IPS DF 6.9 (cell line): ENCODE results near the gene MND1.

Source experiments
- DNase-seq: peaks from one replicate; pipeline ENCODE4 v3.0.0-alpha.2; 2013; ENCODE audit warnings: low read depth, low spot score
- H3K27ac ChIP-seq: one replicate; pipeline ENCODE4 v1.5.1; 2013; ENCODE audit warnings: low read length, control low read depth
- H3K27me3 ChIP-seq: 2 replicates; pipeline ENCODE4 v1.6.1; 2013; ENCODE audit warnings: mild to moderate bottlenecking, low read length; ENCODE audit not compliant: control insufficient read depth, insufficient read depth
- H3K36me3 ChIP-seq: 2 replicates; pipeline ENCODE4 v1.6.1; 2013; ENCODE audit warnings: low read length; ENCODE audit not compliant: control insufficient read depth, insufficient read depth
- H3K4me1 ChIP-seq: 2 replicates; pipeline ENCODE4 v1.6.1; 2013; ENCODE audit warnings: low read length; ENCODE audit not compliant: control insufficient read depth, insufficient read depth
- H3K4me3 ChIP-seq: 2 replicates; pipeline ENCODE4 v1.5.1; 2013; ENCODE audit warnings: mild to moderate bottlenecking, low read length
- H3K9me3 ChIP-seq: 2 replicates; pipeline ENCODE4 v1.6.1; 2013; ENCODE audit warnings: low read length, inconsistent platforms; ENCODE audit not compliant: control insufficient read depth, insufficient read depth
- WGBS: extraction: QIAGEN DNeasy Blood & Tissue Kit; methylation state at CpG from one replicate; pipeline ENCODE4 v1.1.7; 2013; ENCODE audit warnings: mixed read lengths, missing lambda C conversion rate; ENCODE audit not compliant: insufficient read length, insufficient coverage; 5-methylcytosine and 5-hydroxymethylcytosine counted together

Gene MND1

GRCh38 chr4:153419029-153419428, 74.5 kb downstream of the MND1 start:
- DNase-seq = no peak
- Histone ChIP-seq H3K27ac (no peak overlapping the region), H3K27me3 (no peaks in the 10 kb centered on the region), H3K4me1 (no peaks in the 10 kb centered on the region), H3K9me3 (no peaks in the 10 kb centered on the region), H3K4me3 (no peak overlapping the region), H3K36me3 (no peaks in the 10 kb centered on the region)
- no CpG with 5 or more reads among the region's 5 CpGs for WGBS

- no peaks in the 10 kb centered on the region for H3K4me1 ChIP-seq
- no peak for DNase-seq
- no peaks in the 10 kb centered on the region for H3K27me3 ChIP-seq
- WGBS = no CpG with 5 or more reads among the region's 9 CpGs
- no peaks in the 10 kb centered on the region for H3K36me3 ChIP-seq
- no peak overlapping the region for H3K27ac ChIP-seq
- no peaks in the 10 kb centered on the region for H3K9me3 ChIP-seq
- no peak overlapping the region for H3K4me3 ChIP-seq
Observed at GRCh38 chr4:153419673-153420278, 75.3 kb downstream of the MND1 start.

- no peaks in the 10 kb centered on the region for H3K9me3 ChIP-seq
- H3K4me3 ChIP-seq = no peak overlapping the region
- no peaks in the 10 kb centered on the region for H3K4me1 ChIP-seq
- H3K36me3 ChIP-seq = no peaks in the 10 kb centered on the region
- H3K27me3 ChIP-seq = no peaks in the 10 kb centered on the region
- WGBS = no CpG with 5 or more reads among the region's 2 CpGs
- no peak overlapping the region for H3K27ac ChIP-seq
- no peak for DNase-seq
Observed at GRCh38 chr4:153420361-153420760, 75.9 kb downstream of the MND1 start.

GRCh38 chr4:153421941-153422340, 77.5 kb downstream of the MND1 start:
- WGBS = no CpG with 5 or more reads among the region's 3 CpGs
- Histone ChIP-seq H3K4me3 (no peak overlapping the region), H3K27me3 (no peaks in the 10 kb centered on the region), H3K27ac (no peak overlapping the region), H3K9me3 (no peaks in the 10 kb centered on the region), H3K36me3 (no peaks in the 10 kb centered on the region), H3K4me1 (no peaks in the 10 kb centered on the region)
- no peak for DNase-seq

GRCh38 chr4:153426207-153426885, 81.9 kb downstream of the MND1 start:
- H3K27ac ChIP-seq = no peak overlapping the region
- DNase-seq = no peak
- no peaks in the 10 kb centered on the region for H3K27me3 ChIP-seq
- no peaks in the 10 kb centered on the region for H3K9me3 ChIP-seq
- H3K4me1 ChIP-seq = no peaks in the 10 kb centered on the region
- H3K36me3 ChIP-seq = no peaks in the 10 kb centered on the region
- no peak overlapping the region for H3K4me3 ChIP-seq
- no CpG with 5 or more reads among the region's 4 CpGs for WGBS

- WGBS = 100% methylated on average over 1 of the region's 4 CpGs
- H3K27me3 ChIP-seq = no peaks in the 10 kb centered on the region
- no peaks in the 10 kb centered on the region for H3K4me1 ChIP-seq
- no peak overlapping the region for H3K4me3 ChIP-seq
- H3K36me3 ChIP-seq = no peaks in the 10 kb centered on the region
- no peaks in the 10 kb centered on the region for H3K9me3 ChIP-seq
- DNase-seq = no peak
- no peak overlapping the region for H3K27ac ChIP-seq
Observed at GRCh38 chr4:153427363-153428071, 83.0 kb downstream of the MND1 start.

- H3K4me1 ChIP-seq = no peaks in the 10 kb centered on the region; the same call in 1 of the 2 replicates
- no peaks in the 10 kb centered on the region for H3K36me3 ChIP-seq
- H3K27me3 ChIP-seq = no peaks in the 10 kb centered on the region
- H3K4me3 ChIP-seq = no peak overlapping the region
- DNase-seq = no peak
- no CpG with 5 or more reads among the region's 3 CpGs for WGBS
- no peaks in the 10 kb centered on the region for H3K9me3 ChIP-seq
- H3K27ac ChIP-seq = no peak overlapping the region
Observed at GRCh38 chr4:153428941-153429475, 84.5 kb downstream of the MND1 start.

GRCh38 chr4:153432965-153433753, 88.7 kb downstream of the MND1 start:
- Histone ChIP-seq H3K27ac (no peak overlapping the region), H3K9me3 (no peaks in the 10 kb centered on the region), H3K36me3 (no peaks in the 10 kb centered on the region), H3K4me3 (no peak overlapping the region), H3K4me1 (no peaks in the 10 kb centered on the region; the same call in 1 of the 2 replicates), H3K27me3 (no peaks in the 10 kb centered on the region)
- WGBS = no CpG with 5 or more reads among the region's 12 CpGs
- no peak for DNase-seq

- H3K9me3 ChIP-seq = no peaks in the 10 kb centered on the region
- no peaks in the 10 kb centered on the region; the same call in 1 of the 2 replicates for H3K4me1 ChIP-seq
- H3K36me3 ChIP-seq = no peaks in the 10 kb centered on the region
- no CpG with 5 or more reads among the region's 3 CpGs for WGBS
- no peaks in the 10 kb centered on the region for H3K27me3 ChIP-seq
- H3K4me3 ChIP-seq = no peak overlapping the region
- DNase-seq = no peak
- H3K27ac ChIP-seq = no peak overlapping the region
Observed at GRCh38 chr4:153433754-153434105, 89.2 kb downstream of the MND1 start.

- H3K27ac ChIP-seq = no peak overlapping the region
- H3K9me3 ChIP-seq = no peaks in the 10 kb centered on the region
- H3K36me3 ChIP-seq = no peaks in the 10 kb centered on the region
- H3K27me3 ChIP-seq = no peaks in the 10 kb centered on the region
- no CpG with 5 or more reads among the region's 2 CpGs for WGBS
- no peak overlapping the region for H3K4me3 ChIP-seq
- DNase-seq = no peak
- H3K4me1 ChIP-seq = no peaks in the 10 kb centered on the region; the same call in 1 of the 2 replicates
Observed at GRCh38 chr4:153434190-153434589, 89.7 kb downstream of the MND1 start.
